Dedifferentiated amniotic fluid mesenchymal stem cell (primary cell): ENCODE results near the gene LHX5.

Experiments
- DNase-seq: peaks from one replicate; pipeline ENCODE4 v3.0.0-alpha.2; 2016; ENCODE audit errors: extremely low spot score

The LHX5 gene

DNA sequence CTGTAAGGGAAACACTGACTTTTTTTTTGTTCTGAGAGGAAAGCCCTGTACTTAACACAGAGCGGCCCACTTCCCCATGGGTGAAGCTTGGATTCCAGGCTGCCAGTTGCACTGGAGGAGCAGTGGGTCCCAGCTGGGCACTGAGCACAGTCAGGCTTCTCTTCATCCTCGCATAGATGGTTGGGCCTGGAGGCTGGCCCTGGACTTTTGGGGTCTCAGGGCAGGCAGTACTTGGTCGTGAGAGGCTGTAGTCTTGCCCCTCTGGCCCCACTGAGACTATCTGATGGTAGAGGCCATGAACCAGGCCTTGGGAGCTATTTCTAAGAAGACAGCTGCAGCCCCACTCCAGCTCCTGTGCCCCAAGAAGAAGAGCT is 6.2 kb upstream of the LHX5 start:
- DNase-seq = no peak

DNA sequence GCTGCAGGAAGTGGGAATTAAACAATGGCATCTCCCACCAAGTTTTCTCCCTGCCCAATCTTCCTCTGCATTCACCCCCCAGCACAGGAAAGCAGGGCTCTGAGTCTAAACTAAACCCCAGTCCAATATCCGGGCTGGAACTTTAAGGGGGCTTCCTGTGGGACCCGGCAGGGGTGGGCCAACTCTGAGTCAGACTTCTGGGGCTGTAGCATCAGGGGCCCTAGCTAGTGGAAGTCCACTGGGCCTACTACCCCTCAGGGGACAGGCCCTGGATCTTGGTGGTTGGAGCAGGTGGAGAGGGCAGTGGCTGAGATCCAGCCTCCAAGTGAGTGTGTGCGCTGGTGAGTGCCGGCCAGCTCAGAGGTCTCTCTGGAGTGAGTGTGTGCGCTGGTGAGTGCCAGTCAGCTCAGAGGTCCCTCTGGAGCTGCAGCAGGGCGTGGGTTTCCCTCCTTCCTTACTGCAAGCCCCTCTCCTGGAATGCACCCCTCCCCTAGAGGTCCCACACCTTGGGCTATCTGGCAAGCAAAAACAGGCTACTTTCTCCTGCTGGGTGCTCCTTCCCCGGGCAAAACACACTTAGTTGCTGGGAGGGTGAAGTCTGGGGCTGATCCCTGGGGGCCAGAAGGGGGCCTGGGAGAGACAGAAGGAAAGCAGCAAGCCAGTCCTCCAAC is 5.6 kb upstream of the LHX5 start:
- no peak for DNase-seq

DNA sequence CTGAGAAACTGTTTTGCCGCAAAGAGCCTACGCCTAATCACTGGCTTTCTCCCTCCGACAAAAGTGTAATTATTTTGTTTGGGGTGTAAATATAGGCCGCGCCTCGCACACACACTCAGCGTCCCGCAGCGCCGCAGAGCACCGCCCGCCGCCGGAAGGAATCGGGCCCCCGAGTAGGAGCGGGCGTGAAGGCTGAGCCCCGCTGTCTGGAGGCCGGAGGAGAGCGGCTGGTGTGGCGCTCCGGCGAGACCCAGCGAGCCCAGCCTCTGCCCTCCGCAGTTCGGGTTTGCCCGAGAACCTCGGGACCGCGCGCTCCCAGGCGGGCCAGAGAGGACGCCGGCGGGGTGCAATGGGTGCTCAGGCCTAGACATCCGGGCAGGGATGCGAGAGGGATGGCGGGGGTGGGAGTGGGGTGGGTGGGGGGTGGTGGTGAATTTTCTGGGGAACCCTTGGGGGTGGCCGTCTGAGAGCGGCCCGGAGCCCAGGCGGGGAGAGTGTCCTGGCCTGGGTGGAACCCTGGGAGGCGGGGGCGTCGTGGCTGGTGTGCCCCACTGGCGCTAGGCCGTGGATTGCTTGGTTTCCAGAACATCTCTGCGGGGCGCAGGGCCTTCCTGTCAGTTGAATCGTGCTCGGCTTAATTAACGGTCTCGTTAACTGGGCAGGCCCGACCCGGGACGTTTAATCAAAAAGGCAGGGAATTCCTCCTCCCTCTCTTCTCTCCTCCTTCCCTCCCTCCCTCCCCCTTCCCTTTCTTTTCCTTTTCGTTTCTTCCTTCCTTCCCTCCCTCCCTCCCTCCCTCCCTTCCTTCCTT is 4.7 kb upstream of the LHX5 start:
- DNase-seq = no peak

DNA sequence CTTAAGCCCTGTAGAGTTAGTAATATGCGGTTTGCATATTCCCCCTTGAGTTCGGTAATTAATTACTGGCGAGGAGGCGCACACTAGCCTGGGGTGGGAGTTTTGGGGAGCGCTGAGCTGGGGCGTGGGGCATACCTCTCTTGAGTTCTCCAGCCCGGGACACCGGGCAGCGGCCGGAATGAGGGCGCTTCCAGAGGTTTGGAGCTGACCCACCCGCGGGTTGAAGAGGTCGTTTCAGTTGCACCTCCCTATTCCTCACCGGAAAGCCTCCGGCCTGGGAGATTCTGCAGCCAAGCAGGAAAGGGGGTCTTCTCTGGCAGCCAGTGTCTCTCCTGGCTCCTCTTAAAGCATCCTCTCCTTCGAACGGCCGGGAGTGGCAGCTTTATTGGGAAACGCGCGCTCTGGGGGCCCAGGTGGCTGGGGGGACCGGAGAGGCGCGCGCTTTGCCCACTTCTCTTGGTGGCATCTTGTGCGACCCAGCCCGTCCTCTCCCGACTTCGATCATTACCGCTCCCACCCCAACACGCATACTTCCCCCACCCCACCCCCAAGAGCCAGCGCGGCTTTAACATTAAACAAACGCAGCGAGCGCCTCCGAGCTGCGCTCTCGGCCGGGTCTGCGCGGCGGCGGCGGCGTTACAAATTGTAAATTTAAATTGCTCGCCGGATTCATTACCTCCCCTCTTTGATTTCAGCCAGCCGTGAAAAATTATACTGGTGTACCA is 3.9 kb upstream of the LHX5 start:
- no peak for DNase-seq

DNA sequence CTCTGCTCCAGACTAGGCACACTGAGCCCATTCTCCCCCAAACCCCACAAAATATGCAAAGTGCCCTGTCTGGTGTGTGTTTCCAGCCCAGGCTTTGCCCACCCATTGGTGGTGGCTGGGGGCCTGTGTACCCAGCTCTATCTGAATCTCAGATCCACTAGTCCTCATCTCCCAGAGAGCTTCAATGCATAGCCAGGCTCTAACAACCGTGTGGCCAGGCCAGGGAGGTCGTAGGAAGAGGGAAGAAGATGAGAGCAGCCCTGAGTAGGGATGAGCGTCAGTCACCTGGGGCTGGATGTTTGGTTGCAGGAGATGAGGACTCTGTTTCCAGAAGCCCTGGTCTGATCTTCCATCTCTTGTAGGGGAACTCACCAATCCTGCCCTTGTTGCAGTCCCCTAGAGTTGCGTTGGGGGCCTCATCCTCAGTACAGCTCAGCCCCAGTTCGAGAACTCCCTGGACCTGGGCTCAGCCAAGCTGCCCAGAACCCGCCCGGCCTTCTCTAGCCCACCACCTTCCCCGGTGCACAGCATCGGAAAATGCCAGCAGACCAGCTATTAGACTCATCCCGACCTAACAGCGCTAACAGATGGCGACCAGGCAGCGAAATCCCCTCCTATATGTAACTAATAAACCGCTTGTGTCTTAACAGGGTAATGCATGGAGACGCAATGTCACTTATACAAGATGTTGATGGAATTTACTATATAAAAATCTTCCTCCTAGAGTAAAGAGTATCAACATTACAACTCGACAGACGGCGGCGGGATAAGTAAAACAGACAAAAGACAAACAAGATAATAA is 3.2 kb upstream of the LHX5 start:
- no peak for DNase-seq

DNA sequence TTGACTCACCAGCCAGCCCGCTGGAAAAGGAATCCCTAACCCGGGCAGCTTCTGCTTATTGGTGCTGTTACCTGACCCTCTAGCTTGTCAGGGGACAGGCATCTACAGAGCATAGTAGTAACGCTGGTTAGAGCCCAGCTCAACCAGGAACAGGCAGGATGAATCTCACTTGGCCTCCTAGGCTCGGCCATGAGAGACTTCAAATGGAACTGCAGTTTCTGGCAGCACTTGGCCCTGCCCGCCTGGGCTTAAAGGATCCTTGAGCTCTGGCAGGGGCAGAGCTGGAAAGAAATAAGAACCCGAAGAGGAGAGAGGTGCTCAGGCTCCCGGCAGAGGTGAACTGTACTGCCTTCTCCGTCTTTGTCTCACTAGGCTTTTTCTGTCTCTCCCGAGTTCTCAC is 2.3 kb upstream of the LHX5 start:
- no peak for DNase-seq

DNA sequence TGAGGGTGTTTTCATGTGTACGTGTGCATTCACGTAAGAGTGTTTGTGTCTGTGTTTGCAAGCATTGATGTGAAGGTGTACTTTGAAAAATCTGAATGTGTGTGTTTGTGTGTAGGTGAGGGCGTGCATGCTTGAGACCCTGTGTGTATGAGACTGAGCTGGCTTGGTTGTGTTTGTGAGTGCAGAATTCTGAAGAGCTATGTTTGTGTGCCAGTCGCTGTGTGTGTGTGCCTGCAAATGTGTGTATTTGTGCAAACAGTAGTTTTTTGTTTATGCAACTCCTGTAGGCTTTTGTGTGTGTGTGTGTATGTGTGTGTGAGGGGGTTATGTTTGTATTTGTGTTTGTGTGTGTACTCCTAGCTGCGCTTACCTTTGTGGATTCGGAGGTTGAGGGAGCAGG is 1.7 kb upstream of the LHX5 start:
- no peak for DNase-seq

DNA sequence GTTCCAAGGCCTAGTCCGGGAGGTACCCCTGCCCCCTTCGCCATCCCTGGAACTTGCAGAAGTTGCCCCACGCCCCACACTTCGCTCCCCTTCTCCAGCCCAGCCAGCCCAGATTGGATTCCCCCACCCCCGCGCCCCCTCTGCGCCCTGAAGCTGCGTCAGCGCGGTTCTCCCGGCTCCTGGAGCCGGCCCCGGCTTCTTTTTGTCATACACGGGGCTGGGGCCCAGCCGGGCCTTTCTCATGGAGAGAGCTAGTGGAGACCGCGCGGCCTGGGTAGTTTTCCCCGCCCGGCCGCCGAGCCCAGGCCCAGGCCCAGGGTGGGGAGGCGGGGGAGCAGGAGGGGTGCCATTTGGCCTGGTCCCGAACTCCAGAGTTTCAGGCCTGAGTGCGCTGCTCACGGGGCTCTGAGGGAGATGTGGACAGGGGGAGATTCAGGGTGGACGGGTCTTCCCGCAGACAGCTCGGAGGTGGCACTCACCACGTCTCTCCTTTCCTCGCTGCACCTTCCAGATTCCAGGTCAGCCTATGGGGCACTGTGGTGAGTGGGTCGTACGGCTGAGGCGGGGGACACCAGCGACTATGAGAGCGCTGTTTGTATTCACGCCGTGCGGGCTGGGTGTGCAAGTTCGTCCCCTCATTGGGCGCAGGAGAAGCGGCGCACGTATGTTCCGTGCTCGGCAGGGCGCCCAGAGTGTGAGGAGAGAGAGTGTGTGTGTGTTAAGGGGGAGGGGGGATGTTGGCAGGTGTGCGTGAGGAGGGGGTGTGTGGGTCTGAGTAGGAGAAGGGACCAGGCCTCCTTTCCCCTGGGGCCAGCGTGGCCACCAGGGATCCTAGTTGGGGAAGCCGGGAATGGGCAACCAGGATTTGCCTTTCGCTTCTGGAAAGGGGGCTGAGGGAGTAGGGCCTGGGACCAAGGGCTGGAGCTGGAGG is 785 bp upstream of the LHX5 start:
- DNase-seq = no peak

DNA sequence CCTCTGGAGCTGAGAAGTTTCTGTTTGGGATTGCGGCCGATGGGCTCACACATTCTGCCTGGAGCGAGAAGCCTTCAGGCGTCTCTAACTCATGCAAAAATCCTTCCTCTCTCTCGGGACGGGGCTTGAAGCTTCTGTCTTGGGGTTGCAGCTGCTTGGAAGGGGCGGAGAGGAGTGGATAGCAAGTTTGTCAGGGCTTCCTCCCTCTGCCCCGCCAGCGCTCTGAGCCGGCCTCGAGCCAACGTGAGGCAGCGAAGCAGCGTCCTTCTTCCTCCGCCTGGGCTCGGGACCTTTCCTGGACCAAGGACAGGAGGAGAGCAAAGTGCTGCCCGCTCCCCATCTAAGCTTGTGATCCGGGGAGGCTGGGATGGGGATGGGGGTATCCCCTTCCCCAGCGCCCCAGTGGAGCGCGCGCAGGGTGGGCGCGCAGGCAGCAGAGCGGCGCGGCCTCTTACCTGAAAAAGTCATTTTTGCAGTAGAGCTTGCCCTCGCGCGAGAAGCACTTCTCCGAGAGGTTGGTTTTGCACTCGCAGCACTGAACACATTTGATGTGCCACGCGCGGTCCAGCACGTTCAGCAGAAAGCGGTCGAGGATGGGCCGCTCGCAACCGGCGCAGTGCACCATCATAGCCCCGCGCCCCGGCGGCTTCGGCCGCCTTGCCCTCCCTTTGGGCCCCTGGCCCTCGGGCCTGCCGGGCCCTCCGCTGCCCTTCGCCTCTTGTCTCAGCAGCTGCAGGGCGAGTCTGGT is 626 bp downstream of the LHX5 start:
- DNase-seq = no peak

DNA sequence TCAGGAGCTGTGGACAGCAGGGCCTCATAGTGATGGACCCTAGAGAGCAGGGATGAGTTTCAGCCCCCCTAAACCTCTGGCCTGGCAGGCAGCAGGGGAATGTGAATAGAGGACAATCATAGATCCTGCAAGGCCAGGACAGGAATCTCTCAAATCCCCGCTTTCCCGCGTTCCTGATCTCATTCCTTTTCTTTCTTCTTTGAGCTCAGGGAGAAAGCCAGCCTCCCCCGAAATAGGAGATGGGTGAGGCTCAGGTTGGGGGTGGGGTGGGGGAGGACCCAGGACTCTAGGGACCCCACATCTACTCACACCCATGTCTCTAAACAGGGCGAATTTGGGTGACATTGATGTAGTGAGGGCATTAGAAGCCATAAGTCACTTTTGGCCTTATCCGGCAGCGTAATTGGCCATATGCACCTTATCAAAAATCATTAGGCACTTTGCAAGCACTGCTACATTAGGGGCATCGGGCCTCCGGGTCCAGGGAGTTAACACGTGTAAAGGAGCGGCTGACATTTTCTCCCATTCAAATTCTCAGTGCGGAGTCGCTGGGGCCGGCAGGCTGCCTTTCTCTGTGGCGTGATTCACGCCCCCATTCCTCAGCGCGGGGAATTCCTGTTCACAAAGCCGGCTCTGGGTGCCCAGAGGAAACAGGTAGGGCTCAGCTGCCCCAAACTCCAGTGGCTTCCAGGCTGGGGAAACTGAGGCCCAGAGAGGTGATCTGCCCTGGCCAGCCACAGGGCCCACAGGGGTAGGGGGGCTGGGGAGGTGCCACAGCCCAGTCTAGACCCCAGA is 1.5 kb downstream of the LHX5 start:
- DNase-seq = no peak

DNA sequence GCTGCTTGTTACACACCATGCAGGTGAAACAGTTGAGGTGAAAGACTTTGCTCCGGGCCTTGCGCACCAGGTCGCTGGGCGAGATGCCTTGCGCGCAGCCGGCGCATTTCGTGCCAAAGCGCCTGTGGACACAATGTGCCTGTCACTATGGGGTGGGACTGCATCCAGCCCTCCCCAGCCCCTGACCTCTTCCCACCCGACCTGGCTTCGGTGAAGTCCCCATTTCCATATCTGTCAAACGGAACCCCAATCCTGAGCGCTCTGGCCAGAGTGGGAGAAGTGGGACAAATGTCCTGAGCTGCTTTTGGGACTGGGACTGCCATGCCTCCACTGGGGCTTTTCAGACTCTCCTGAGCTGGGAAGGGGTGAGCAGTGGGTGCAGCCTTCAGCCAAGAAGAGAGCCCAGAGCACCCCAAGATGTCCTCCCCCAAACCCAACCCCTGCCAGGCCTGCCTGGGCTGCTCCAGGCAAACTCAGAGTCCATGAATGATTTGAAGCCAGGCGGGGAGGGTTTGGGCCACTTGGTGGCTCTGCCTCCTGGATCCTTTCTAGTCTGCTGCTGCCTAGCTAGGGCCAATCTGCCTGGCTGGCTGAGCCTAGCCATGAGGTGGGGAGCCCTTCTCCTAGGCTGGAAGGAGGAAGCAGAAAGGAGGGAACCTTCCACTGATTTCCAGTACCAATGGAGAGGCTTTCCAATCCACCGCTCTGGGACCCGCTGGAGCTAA is 2.3 kb downstream of the LHX5 start:
- DNase-seq = no peak

DNA sequence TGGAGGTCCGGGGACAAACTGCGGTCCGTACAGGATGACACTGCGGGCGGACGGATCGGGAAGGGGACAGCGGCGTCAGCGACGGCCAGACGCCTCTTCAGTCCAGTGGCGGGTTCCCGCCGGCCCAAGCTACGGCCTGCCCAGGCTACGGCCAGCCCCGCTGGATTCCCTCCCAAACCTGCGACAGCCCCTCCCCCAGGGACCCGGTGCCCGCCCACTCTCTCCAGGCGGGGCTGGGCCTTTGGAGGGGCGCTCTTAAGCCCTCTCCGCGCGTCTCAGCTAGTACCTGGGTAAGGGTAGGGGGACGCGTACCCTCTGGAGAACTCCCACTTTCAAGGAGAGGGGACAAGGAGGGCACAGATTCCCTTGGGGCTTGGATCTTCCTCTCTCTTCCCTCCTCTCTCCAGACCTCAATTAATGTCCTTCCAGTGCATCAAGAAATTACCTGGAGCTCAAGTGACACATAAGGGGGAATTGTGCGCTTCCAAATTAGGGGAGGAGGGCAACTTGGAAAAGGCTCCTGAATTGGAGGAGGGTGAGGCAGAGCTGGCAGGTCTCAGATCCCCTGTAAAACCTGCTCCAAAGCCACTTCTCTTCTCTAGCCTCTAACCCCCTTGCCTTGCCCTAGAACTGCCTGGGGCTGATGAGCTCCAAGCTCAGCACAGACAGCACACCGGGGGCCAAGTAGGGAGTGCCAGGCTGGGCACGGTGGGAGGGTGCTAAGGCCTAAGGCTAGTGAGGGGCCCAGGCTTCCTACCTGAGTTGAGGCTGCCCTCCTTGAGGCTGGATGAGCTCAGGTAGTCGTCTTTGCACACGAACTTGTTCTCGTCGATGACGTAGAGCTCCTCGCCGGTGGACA is 3.1 kb downstream of the LHX5 start:
- DNase-seq = no peak

DNA sequence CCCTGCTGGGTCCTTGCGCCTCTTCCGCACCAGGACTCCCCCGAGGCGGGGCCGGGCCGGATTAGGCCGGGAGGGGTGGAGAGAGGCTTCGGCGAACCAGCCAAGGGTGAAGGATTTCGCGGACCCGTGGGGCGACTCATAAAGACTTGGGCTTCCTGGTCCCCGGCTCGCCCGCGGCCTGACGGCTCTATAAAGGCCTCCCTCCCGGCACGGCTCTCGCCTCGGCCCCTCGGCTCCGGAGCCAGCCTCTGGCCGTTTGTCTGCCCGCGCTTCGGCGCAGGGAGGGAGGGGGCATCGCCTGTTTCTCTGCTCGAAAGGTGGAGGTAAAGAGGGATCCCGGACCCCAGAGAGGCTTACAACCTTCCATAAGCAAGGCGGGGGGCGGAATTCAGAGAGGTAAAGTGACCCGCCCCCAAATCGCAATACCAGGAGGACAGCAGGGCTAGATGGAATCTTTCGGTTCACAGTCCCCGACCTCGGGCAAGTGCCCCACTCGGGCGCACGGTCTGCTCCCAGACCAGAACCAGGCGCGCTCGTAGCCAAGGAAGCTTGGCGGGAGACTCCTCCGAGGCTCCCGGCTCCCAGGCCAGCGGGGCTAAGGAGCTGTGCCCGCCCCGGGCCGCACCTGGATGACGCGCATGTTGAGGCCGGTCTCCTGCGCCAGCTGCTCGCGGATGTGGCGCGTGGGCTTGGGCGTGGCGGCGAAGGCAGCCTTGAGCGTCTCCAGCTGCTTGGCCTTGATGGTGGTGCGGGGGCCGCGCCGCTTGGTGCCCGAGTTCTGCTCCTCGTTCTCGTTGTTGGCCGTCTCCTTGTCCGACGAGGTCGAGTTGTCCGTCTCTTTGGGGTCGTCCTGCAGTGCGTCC is 3.9 kb downstream of the LHX5 start:
- no peak for DNase-seq

DNA sequence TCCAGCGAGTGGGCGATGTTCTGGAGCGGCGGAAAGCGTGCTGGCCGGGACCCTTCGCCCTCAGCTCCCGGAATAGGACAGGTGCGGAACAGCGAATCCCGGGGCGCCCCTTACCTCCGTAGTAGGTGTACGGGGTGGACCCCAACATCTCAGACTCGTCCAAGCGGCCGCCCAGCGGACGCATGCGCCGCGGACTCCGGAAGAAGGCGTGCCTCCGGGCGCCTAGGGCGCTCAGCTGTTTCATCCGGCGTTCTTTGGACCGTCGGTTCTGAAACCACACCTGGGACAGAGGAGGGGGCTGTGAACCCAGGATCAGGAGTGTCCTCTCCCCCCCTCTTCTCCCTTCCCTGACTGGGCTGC is 4.5 kb downstream of the LHX5 start:
- DNase-seq = no peak

DNA sequence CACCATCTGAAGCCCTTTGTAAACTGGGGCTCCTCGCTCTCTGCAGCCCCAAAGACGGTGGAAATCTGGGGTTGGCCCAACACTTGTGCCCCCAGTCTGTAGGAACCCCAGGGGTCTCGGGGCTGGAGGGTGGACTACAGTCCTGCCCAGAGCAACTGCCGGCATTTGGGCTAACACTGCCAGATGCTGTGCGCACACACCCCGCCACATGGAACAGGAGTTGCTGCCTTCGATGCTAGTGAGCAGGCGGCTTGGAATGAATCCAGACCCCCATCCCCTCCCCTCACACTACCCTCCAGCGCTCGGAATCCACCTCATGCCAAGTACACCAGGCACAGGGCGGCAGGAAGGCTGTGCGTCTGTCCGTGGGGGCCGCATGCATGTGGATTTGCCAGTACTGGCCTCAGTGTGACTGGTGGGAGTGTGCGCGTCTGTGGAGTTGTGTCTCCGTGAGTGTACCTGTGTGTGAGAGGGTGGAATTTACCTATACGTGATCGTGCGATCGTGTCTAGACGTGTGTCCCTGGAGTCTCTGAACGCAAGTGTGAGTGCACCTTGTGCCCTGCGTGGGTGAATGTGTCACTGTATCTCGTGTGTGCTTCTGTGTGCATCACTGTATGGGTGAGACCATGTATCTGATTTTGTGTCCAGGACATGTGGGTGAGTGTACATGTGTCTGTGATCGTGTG is 5.1 kb downstream of the LHX5 start:
- no peak for DNase-seq

DNA sequence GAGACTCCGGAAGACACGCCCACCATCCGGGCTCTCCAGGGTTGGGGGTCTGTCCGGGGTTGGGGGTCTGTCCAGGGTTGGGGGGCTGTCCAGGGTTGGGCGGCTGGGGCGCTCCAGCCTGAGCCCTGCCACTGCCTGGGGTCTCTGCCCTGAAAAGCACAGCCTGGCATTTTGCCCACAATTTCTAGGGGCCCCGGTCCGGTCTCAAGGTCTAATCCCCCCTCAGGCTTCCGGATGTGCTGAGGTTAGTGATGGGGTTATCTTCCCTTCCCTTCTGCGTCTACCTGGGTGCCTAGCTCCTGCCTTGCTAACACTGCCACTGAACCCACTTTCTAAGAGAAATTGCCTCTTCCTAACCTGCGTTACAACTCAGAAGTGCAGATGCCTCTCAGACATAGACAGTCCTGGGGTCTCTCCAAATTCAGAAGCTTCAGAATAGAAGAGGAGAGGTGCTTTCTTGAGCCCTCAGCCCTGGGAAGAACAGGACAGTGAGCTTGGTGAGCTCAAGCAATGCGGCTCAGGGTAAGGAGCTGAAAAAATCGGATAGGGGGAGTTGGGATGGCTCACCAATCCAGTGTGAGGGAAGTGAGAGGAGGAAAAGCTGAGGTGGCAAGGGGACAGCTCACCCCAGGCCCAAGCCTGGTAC is 5.7 kb downstream of the LHX5 start:
- no peak for DNase-seq
